ENCODE data around the gene SPATS2. TPM values are rescaled to one million over a fixed set of nuclear protein-coding genes. Genes with fewer than 3 reads are reported as not detected.

Gene SPATS2
- polyA plus RNA-seq, 1 of the 3 experiments (the other 2 are of a cell fraction): 72.9 TPM

DNA sequence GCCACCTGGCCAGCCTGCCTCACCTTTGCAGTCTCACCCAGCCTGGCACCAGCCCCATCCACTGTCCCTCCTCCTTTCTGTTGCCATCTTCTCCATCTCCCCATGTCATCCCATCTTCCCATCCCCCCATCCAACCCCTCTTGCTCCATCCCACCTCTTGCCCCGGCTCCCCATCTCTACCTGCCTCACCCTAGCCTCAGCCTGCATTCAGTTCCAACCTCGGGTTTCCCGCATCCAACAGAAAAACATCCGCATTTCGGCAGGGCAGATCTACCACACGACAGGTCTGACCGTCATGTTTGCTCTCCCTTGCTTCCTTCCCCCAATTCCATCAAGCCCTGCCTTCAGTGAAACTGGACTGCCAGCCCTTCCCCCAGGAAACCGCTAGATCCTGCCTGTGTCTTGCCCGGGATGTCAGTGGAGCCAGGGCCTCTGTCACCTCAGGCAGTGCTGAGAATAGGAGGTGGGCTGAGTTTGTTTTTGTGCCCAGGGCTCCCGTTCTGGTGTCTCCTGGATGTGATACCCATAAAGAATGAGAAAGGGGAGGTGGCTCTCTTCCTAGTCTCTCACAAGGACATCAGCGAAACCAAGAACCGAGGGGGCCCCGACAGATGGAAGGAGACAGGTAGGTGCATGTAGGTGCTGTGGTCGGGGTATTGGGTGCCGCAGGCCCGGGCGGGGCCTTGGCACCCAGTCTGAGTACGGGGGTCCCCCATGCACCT lies 174.0 kb downstream of the SPATS2 start:
- H3K4me3 ChIP-seq (ENCODE audit: low read depth in 2 of 2, low read length in 1 of 2): no peak overlapping the region
- no peaks in the 10 kb centered on the region for H3K79me2 ChIP-seq (ENCODE audit: insufficient read depth)
- H2AFZ ChIP-seq (ENCODE audit: low read depth): no peak overlapping the region
- peaks cover 0 to 11% of the 10 kb centered on the region in 2 experiments; a peak in 1 of 4 replicates for H3K4me1 ChIP-seq (ENCODE audit: control insufficient read depth in 1 of 2, insufficient read depth in 2 of 2, low read depth in 1 of 2, low read length in 1 of 2)
- H3K36me3 ChIP-seq (replicated peaks in 1 of 2; ENCODE audit: control insufficient read depth in 1 of 2, insufficient read depth in 2 of 2, low read length in 1 of 2): no peaks in the 10 kb centered on the region
- ChIA-PET CTCF (interaction anchor here (0.6 to 1.5 kb wide), 2 partner anchors 11 to 13 kb away, joined by 3 to 5 read pairs; no protein-coding TSS in a partner anchor), POLR2A (no interaction called here)
- H3K9ac ChIP-seq: no peak overlapping the region
- WGBS (ENCODE audit: low lambda C conversion rate): 93% methylated on average over 17 of the region's 18 CpGs
- H3K27ac ChIP-seq (ENCODE audit: low read depth in 2 of 2, low read length in 1 of 2): no peak overlapping the region
- no peaks in the 10 kb centered on the region for H3K9me2 ChIP-seq
- no peaks in the 10 kb centered on the region for H3K9me3 ChIP-seq
- TF ChIP-seq FOSL2 (IDR thresholded peaks at IDR 0.05; ENCODE audit: borderline replicate concordance, low read depth) (no peak), POLR2AphosphoS5 (IDR thresholded peaks at IDR 0.05; ENCODE audit: low read depth, low read length) (no peak), JUND (IDR thresholded peaks at IDR 0.05) (no peak), GABPA (IDR thresholded peaks at IDR 0.05; ENCODE audit: low read depth) (no peak)
- DNase-seq: peak; percentile 35
- H3K27me3 ChIP-seq (ENCODE audit: insufficient read depth): no peaks in the 10 kb centered on the region
- H3K4me2 ChIP-seq: no peak overlapping the region
- H3F3A ChIP-seq (replicated peaks; ENCODE audit: insufficient read depth): no peaks in the 10 kb centered on the region
- no peaks in the 10 kb centered on the region for H4K20me1 ChIP-seq (ENCODE audit: insufficient read depth)

DNA sequence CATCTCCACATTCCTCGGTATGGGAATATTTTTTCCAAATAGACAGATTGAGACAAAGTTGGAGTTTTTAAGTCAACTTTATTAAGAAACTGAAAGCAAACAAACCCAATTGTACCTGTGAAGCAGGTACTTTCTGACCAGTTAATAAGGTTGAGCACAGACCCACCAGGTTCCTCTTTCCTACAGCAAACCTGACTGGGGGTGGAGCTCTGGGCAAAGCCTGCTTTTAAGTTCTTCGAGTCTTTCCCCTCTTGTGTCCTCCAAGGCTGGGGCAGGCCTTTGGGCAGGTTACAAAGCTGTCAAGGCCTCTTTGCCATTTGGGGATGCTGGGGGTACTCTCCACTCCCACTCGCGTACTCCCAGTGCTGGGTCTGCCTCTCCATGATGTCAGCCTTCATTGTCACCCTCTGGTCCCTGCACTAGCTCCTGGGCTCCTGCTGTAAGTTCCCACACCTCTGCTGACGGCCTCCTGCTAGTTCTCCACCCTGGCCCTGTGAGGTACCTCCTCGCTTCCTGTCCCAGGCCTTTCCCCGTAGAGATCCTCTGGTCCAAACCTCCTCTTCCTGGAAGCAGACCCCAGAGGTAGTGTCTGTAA lies 174.7 kb downstream of the SPATS2 start:
- no peaks in the 10 kb centered on the region for H3F3A ChIP-seq (replicated peaks; ENCODE audit: insufficient read depth)
- no peak overlapping the region for H3K9ac ChIP-seq
- TF ChIP-seq YY1 (IDR thresholded peaks at IDR 0.05; ENCODE audit: low read depth) (no peak), SIN3A (IDR thresholded peaks at IDR 0.05; ENCODE audit: borderline replicate concordance, low read depth, low read length) (no peak), FOSL2 (IDR thresholded peaks at IDR 0.05; ENCODE audit: borderline replicate concordance, low read depth) (no peak), GATA2 (CRISPR knock-in tag; IDR thresholded peaks at IDR 0.05) (no peak)
- TF ChIP-seq, protein P1, sequence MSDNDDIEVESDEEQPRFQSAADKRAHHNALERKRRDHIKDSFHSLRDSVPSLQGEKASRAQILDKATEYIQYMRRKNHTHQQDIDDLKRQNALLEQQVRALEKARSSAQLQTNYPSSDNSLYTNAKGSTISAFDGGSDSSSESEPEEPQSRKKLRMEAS (IDR thresholded peaks at IDR 0.05; ENCODE audit: low read depth): no peak
- TF ChIP-seq, protein P2, sequence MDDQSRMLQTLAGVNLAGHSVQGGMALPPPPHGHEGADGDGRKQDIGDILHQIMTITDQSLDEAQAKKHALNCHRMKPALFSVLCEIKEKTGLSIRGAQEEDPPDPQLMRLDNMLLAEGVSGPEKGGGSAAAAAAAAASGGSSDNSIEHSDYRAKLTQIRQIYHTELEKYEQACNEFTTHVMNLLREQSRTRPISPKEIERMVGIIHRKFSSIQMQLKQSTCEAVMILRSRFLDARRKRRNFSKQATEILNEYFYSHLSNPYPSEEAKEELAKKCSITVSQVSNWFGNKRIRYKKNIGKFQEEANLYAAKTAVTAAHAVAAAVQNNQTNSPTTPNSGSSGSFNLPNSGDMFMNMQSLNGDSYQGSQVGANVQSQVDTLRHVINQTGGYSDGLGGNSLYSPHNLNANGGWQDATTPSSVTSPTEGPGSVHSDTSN (IDR thresholded peaks at IDR 0.05): no peak
- no peak overlapping the region for H3K4me3 ChIP-seq (ENCODE audit: low read depth in 2 of 2, low read length in 1 of 2)
- no peak overlapping the region for H2AFZ ChIP-seq (ENCODE audit: low read depth)
- H4K20me1 ChIP-seq (ENCODE audit: insufficient read depth): no peaks in the 10 kb centered on the region
- ChIA-PET CTCF (interaction anchor here (0.6 to 1.5 kb wide), 2 partner anchors 10 to 12 kb away, joined by 3 to 5 read pairs; no protein-coding TSS in a partner anchor), POLR2A (interaction anchor here (1.2 kb wide), 1 partner anchor 12 kb away, joined by 3 read pairs; no protein-coding TSS in a partner anchor)
- no peaks in the 10 kb centered on the region for H3K36me3 ChIP-seq (replicated peaks in 1 of 2; ENCODE audit: control insufficient read depth in 1 of 2, insufficient read depth in 2 of 2, low read length in 1 of 2)
- H3K9me2 ChIP-seq: no peaks in the 10 kb centered on the region
- H3K9me3 ChIP-seq: no peaks in the 10 kb centered on the region
- H3K27me3 ChIP-seq (ENCODE audit: insufficient read depth): no peaks in the 10 kb centered on the region
- H3K4me1 ChIP-seq (ENCODE audit: control insufficient read depth in 1 of 2, insufficient read depth in 2 of 2, low read depth in 1 of 2, low read length in 1 of 2): peaks cover 0 to 11% of the 10 kb centered on the region in 2 experiments; a peak in 1 of 4 replicates
- WGBS (ENCODE audit: low lambda C conversion rate): 88% methylated on average over 7 of the region's 7 CpGs
- H3K4me2 ChIP-seq: no peak overlapping the region
- H3K27ac ChIP-seq (ENCODE audit: low read depth in 2 of 2, low read length in 1 of 2): no peak overlapping the region
- no peaks in the 10 kb centered on the region for H3K79me2 ChIP-seq (ENCODE audit: insufficient read depth)
- DNase-seq: peak; percentile 27
